GM23248 (cell line): ENCODE measurements around the gene RYR3. TPM values are rescaled to one million over a fixed set of nuclear protein-coding genes. Genes with fewer than 3 reads are reported as not detected.

ENCODE experiments used
- DNase-seq: peaks from one replicate; pipeline ENCODE4 v3.0.0-alpha.2; 2015
- H2AFZ ChIP-seq: fragments of 200-600 bp; sonication (generic); 2 replicates; pipeline ENCODE4 v1.6.1; 2016; ENCODE audit warnings: antibody characterized with exemption
- H3F3A ChIP-seq: fragments of 200-600 bp; sonication (generic); 2 replicates; pipeline ENCODE4 v1.6.1; 2016; ENCODE audit warnings: mild to moderate bottlenecking, antibody characterized with exemption, mixed run types; ENCODE audit not compliant: insufficient read depth
- H3K27ac ChIP-seq: fragments of 200-600 bp; sonication (generic); 2 replicates; pipeline ENCODE4 v1.5.1; 2016; ENCODE audit warnings: mild to moderate bottlenecking
- H3K27me3 ChIP-seq: fragments of 200-600 bp; sonication (generic); replicated peaks from 2 replicates; pipeline ENCODE4 v1.6.1; 2016; ENCODE audit warnings: mild to moderate bottlenecking; ENCODE audit not compliant: insufficient read depth
- H3K36me3 ChIP-seq: fragments of 200-600 bp; sonication (generic); 2 replicates; pipeline ENCODE4 v1.6.1; 2016; ENCODE audit warnings: low read depth, mild to moderate bottlenecking
- H3K4me1 ChIP-seq: fragments of 200-600 bp; sonication (generic); 2 replicates; pipeline ENCODE4 v1.6.1; 2016; ENCODE audit warnings: mild to moderate bottlenecking; ENCODE audit not compliant: insufficient read depth
- H3K4me2 ChIP-seq: fragments of 200-600 bp; sonication (generic); one replicate; pipeline ENCODE4 v1.6.1; 2016; ENCODE audit warnings: mild to moderate bottlenecking; ENCODE audit not compliant: unreplicated experiment
- H3K4me3 ChIP-seq: fragments of 200-600 bp; sonication (generic); 2 replicates; pipeline ENCODE4 v1.5.1; 2016; ENCODE audit warnings: mild to moderate bottlenecking
- H3K79me2 ChIP-seq: fragments of 200-600 bp; sonication (generic); 2 replicates; pipeline ENCODE4 v1.6.1; 2016; ENCODE audit warnings: mild to moderate bottlenecking; ENCODE audit not compliant: insufficient read depth
- H3K9ac ChIP-seq: fragments of 200-600 bp; sonication (generic); 2 replicates; pipeline ENCODE4 v1.6.1; 2016; ENCODE audit warnings: mild to moderate bottlenecking
- H3K9me2 ChIP-seq: fragments of 200-600 bp; sonication (generic); 2 replicates; pipeline ENCODE4 v1.6.1; 2016; ENCODE audit warnings: mixed run types, mild to moderate bottlenecking, moderate library complexity; ENCODE audit not compliant: insufficient read depth
- H3K9me3 ChIP-seq: fragments of 200-600 bp; sonication (generic); one replicate; pipeline ENCODE4 v1.6.1; 2017; ENCODE audit warnings: low read depth
- H4K20me1 ChIP-seq: fragments of 200-600 bp; sonication (generic); 2 replicates; pipeline ENCODE4 v1.6.0; 2016; ENCODE audit not compliant: insufficient read depth
- EZH2 ChIP-seq: fragments of 200-600 bp; sonication (generic); IDR thresholded peaks from 2 replicates; pipeline ENCODE4 v1.6.1; 2018; ENCODE audit warnings: antibody characterized with exemption, mild to moderate bottlenecking; ENCODE audit not compliant: insufficient read depth, poor library complexity, severe bottlenecking
- EZH2phosphoT487 ChIP-seq: fragments of 200-600 bp; sonication (generic); IDR thresholded peaks from 2 replicates; pipeline ENCODE4 v1.6.1; 2018; ENCODE audit warnings: antibody characterized with exemption, moderate library complexity, mild to moderate bottlenecking, low read depth; ENCODE audit not compliant: insufficient read depth
- WGBS, 2 experiments: methylation state at CpG; one replicate each; pipeline ENCODE4 v1.1.6; 2015 to 2017; ENCODE audit warnings: low lambda C conversion rate in 2 of 2, low coverage in 1 of 2; ENCODE audit errors: missing lambda C conversion rate in 2 of 2; 5-methylcytosine and 5-hydroxymethylcytosine counted together
- in situ Hi-C: fragments of 300-500 bp; cut with MboI; formaldehyde crosslinking; loops from 2 replicates; pipeline ENCODE4 v1.15.0; 2020
- polyA plus RNA-seq: library from polyadenylated mRNA; unstranded; fragments of >200 nt; fragmentation: Nextera tagmentation; extraction: Ambion mirVana; gene quantifications from 2 replicates; pipeline ENCODE4 v1.2.1, GENCODE V29; 2016
- total RNA-seq: library from RNA; depleted of rRNA; stranded (reverse); fragments of >200 nt; shearing (Covaris generic); gene quantifications from 2 replicates; pipeline ENCODE4 v1.2.3, GENCODE V29; 2014

RYR3 gene
- total and polyA plus RNA-seq, 2 experiments from 2014 or later: 0.26 TPM; not detected in 1

DNA sequence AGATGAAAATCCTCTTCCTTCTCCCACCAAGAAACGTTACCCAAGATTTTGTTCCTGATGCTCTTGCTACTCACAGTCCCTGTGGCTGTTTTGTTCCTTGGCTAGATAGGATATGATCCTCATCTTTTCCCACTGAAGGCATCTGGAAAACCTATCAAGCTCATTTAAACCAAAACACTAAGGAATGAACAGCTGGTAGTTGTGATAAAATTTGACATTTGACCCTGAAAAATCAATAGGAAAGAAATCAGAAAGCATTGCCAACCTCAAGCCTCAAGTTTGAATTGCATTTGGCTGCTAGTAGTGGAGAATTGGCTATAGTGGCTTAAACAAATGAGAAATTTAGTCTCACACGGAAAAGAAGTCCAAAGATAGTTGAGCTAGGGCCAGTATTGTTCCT, 486.9 kb downstream of the RYR3 start:
- peaks cover 30% of the 10 kb centered on the region for H3K27me3 ChIP-seq
- in situ Hi-C loops: no loop called here
- no peak overlapping the region for H2AFZ ChIP-seq
- H3K4me2 ChIP-seq: no peak overlapping the region
- 18 to 19% methylated on average over 2 of the region's 2 CpGs for WGBS, 2 experiments
- no peaks in the 10 kb centered on the region for H3K4me1 ChIP-seq
- H3K9me3 ChIP-seq: no peaks in the 10 kb centered on the region
- H3K4me3 ChIP-seq: no peak overlapping the region
- no peaks in the 10 kb centered on the region for H3F3A ChIP-seq
- TF ChIP-seq EZH2phosphoT487 (no peak), EZH2 (no peak)
- H3K79me2 ChIP-seq: no peaks in the 10 kb centered on the region
- no peak overlapping the region for H3K9ac ChIP-seq
- H3K36me3 ChIP-seq: no peaks in the 10 kb centered on the region
- no peaks in the 10 kb centered on the region for H3K9me2 ChIP-seq
- DNase-seq: no peak
- H4K20me1 ChIP-seq: no peaks in the 10 kb centered on the region
- H3K27ac ChIP-seq: no peak overlapping the region

DNA sequence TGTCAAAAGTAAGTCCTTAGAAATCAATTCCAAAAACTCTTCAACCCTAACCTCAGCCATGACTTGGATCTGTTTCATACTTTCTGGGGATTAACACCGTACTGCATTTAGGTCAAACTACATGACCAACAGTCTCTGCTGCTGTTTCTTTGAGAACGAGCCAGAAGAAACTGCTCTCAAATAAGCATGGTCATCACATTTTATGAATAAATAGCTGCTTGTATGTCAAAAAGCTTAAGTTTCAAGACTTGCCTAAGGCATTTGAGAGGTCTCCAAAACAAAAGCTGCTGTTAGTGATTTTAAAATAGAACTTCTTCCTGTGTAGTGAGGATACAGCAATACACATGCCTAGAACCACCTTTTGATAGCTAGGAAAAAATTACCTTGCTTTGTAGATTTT, 491.2 kb downstream of the RYR3 start:
- Histone ChIP-seq H3K9me2 (no peaks in the 10 kb centered on the region), H3K79me2 (no peaks in the 10 kb centered on the region), H3K4me1 (no peaks in the 10 kb centered on the region), H3K27me3 (peaks cover 56% of the 10 kb centered on the region), H3K9me3 (no peaks in the 10 kb centered on the region), H3K4me2 (no peak overlapping the region), H3K9ac (no peak overlapping the region), H3F3A (no peaks in the 10 kb centered on the region), H3K4me3 (no peak overlapping the region), H2AFZ (no peak overlapping the region), H3K27ac (no peak overlapping the region), H3K36me3 (no peaks in the 10 kb centered on the region), H4K20me1 (no peaks in the 10 kb centered on the region)
- in situ Hi-C loops: loop anchor here (10.0 kb wide), 1 partner anchor 63 kb away; no protein-coding TSS in a partner anchor
- WGBS, 2 experiments: 25 to 35% methylated on average over 2 of the region's 2 CpGs
- no peak for DNase-seq
- TF ChIP-seq EZH2: no peak

DNA sequence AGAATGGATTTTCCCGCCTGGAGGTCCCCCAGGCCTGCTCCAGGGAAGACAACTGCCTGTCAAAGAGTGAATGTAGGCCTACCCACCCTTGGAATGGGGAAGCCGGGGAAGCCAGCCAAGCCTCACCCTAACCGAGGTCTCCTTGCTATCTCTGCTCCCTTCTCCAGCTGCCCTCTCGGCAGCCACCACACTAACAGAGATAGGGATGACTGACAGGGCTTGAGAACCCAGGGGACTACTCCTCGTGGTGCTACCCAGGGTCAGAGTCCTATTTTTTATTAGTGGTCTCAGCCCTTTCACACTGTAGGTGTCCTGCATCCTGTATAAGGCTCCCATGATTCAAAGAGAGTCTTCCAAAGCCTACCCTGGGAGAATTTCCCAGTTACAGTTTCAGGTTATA, 496.9 kb downstream of the RYR3 start:
- Histone ChIP-seq H3K4me1 (no peaks in the 10 kb centered on the region), H2AFZ (no peak overlapping the region), H3K27ac (no peak overlapping the region), H3K27me3 (peaks cover 47% of the 10 kb centered on the region), H3K9me2 (no peaks in the 10 kb centered on the region), H4K20me1 (no peaks in the 10 kb centered on the region), H3K4me3 (no peak overlapping the region), H3K9me3 (no peaks in the 10 kb centered on the region), H3F3A (no peaks in the 10 kb centered on the region), H3K9ac (no peak overlapping the region), H3K79me2 (no peaks in the 10 kb centered on the region), H3K4me2 (no peak overlapping the region), H3K36me3 (no peaks in the 10 kb centered on the region)
- 15 to 19% methylated on average over 5 of the region's 5 CpGs for WGBS, 2 experiments
- no peak for TF ChIP-seq EZH2phosphoT487
- TF ChIP-seq EZH2: no peak
- no peak for DNase-seq
- in situ Hi-C loops: loop anchor here (10.0 kb wide), 1 partner anchor 57 kb away; no protein-coding TSS in a partner anchor

DNA sequence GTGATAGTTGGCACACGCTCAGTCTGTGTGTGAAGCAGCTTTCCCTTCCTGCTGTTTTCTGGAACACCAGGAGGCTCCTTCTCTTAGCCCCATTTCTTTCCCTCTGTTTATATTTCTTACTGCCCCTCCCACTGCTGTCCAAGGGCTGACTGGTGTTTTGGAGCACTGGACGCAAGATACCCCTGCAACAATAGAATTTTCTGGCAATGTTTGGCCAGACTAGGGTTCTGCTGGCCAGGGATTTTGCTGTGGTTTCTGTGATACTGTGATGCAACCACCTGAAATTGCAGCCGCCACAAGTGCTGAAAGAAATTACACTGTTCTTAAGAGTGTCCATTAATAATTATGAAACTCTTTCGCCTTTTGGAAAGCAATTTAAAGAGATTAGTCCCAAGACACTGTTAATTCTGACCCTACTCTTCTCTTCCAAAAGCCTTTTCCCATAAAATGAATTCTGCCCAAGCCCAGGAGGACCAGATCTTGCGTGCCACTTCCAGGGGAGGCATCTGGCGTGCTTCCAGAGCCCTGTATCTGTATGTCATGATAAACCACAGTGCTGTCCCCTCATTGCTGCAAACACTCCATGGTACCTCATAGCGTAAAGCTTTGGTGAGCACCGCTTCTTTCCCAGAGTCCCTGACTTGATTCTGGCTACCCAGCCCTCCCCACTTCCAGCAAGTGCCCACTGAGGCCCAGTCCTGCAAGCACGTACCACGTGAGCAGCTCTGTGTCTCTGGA, 498.1 kb downstream of the RYR3 start:
- Histone ChIP-seq H2AFZ (no peak overlapping the region), H3K9me2 (no peaks in the 10 kb centered on the region), H3K4me3 (no peak overlapping the region), H3K27me3 (peaks cover 40% of the 10 kb centered on the region), H3K36me3 (no peaks in the 10 kb centered on the region), H4K20me1 (no peaks in the 10 kb centered on the region), H3K4me2 (no peak overlapping the region), H3K27ac (no peak overlapping the region), H3F3A (no peaks in the 10 kb centered on the region), H3K9ac (no peak overlapping the region), H3K4me1 (no peaks in the 10 kb centered on the region), H3K9me3 (no peaks in the 10 kb centered on the region), H3K79me2 (no peaks in the 10 kb centered on the region)
- no peak for TF ChIP-seq EZH2phosphoT487
- no peak for TF ChIP-seq EZH2
- no peak for DNase-seq
- 51 to 58% methylated on average over 10 of the region's 10 CpGs for WGBS, 2 experiments
- in situ Hi-C loops: loop anchor here (10.0 kb wide), 1 partner anchor 56 kb away; no protein-coding TSS in a partner anchor
